Activated effector memory CD4-positive, alpha-beta T cell treated with anti-CD3 and anti-CD28 coated beads, Interleukin-2, amount 50 U/mL, for 16 hours (primary cell): Measurements from ENCODE around the gene CSNK1D.

Source experiments
- DNase-seq: peaks from one replicate; pipeline ENCODE4 v3.0.0-alpha.2; 2020

CSNK1D gene

DNA sequence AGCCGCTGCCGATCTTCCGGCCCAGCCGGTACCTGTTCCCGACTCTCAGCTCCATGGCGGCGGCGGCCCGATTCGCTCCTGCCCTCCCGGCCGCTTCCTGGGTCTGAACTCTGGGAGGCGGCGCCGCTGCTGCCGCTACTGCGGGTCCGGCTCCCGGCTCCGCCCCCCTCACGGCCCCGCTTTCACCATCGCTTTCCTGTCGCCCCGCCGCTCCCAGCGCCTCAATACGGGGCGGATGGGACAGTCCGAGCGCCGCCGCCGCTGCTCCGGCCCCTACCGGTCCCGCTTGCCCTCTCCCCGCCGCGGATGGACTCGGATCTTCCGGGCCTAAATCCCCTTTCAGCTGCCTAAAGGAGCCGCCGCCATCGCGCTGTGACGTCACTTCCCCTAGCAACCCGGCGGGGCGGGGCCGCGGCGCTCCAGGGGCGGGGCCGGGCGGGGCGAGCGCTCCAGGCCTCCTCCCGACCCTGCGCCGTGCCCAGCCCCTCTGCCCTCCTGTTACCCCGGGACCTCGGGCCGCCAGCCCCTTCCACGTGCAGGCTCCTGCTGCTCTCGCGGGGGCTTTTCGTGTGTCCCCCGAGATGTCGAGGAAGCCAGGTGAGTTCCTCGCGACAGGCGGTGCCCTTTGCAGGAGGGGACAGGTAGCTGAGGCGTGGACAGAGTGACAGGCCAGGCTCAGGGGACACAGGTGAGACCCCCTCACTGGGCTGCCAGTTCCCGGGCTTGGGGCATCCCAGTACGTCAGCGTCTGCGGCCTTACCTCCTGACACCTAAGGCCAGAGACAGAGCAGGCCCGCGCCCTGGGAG is at the start of gene CSNK1D:
TSS of gene CSNK1D (minus strand) at position 374 of the 807 bp plus-strand sequence. CDS start at position 55, 319 bp downstream.
- peak; percentile 97 for DNase-seq

DNA sequence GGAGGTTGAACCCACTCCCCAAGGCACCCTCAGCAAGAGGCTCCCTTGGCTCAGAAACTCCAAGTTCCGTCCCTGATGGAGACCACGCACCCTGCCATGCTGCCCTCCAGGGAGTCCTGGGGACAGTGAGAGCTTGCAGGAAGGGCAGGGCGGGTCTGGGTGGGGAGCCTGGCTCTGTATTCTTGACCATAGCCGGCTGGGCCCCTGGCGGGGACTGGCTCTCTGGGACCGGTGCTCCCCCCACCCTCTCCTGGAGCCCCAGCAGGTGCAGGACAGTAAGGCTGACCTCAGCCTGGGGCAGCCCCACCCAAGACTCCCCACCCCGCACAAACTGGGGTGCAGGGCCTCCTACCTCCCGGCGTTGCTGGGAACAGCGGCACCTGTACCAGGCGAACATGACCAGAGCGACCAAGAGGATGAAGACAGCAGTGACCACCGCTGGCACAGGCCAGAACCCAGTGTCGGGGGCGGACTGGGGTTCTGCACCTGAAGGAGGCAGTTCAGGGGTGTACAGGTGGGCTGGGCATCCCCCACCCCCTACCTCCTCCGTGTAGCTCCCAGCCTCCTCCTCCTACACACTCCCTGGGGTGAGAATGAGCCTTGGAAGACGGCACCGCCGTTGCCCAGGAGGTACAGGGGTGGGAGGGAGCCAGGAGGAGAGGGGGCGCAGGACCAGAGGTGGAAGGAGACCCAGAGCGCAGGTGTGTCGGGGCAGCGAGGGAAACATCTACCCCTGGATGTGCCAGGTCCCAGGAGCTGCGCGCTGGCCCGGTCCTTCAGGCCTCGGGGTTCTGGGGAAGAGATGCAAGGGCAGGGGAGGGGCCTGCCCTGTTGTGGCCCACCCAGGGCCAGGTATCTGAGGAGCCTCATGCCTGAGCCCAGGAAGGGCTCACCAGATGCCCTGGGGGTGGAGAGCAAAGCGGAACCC is 49.3 kb upstream of the CSNK1D start:
- no peak for DNase-seq

DNA sequence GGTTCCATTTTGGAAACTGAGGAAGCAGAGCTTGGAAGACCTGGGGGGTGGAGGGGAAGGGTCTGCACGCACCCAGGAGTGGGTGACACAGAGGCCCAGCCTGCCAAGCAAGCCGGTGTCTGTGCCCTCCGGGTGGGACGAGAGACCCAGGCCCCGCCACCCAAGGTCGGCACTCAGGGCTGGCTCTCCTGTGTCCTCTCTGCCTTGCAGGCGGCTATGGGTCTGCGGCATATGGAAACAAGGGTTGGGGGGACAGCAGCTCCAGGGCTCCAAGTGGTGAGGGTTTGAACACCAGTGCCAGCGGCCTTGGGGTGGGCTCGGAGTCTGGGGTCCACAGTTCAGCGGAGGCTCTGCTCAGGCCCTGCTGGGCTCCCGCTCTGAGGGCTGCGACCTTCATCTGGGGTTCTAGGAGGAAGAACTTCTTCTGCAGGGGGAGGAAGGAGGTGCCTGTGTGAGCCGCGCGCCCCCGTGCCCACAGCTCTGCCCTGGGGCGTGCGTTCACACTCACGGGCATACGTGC is 48.5 kb upstream of the CSNK1D start:
- DNase-seq, result no peak

DNA sequence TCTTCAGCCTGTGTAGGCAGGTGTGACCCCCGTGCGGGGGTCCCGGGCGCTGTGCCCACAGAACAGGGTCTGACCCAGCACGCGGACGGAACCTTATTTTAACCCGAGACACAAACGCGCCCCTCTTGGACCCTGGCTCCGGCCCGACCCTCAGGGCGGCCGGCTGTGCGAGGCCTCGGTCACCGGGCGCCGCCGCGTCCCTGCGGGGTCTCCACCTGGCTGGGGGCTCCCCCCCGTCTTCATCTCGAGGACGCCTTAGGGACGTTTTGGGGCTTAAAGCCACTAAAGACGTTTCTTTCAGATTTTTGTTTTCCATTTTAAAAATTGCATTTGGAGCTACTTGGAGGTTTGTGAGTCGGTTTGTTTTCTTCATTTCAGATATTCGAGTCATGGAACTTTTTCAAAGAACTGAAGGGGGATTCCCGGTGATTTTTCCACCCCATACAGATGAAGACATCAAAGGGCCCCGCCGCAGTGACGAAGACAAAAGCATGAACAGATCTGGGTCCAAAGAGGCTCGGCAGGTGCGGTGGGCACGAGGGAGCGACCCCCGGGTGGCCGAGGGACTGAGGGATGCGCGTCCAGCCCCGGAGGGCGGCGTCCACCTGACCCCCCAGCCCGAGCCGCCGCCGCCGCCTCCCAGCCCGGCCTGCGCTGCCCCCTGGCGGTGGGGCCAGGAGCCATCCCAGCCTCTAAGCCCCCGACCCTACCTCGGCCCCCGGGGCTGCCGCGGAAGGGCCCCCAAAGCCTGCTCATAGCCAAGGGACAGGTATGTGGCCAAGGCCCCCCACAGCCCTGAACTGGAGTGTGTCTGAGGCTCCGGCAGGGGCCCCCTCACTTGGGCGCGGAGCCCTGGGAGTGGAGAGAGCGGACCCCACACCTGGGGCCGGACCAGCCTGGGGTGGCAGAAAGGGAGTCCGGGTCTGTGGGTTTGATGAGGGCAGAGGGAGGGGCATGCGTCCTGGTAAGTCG is 47.7 kb upstream of the CSNK1D start:
- DNase-seq, result peak; percentile 92

DNA sequence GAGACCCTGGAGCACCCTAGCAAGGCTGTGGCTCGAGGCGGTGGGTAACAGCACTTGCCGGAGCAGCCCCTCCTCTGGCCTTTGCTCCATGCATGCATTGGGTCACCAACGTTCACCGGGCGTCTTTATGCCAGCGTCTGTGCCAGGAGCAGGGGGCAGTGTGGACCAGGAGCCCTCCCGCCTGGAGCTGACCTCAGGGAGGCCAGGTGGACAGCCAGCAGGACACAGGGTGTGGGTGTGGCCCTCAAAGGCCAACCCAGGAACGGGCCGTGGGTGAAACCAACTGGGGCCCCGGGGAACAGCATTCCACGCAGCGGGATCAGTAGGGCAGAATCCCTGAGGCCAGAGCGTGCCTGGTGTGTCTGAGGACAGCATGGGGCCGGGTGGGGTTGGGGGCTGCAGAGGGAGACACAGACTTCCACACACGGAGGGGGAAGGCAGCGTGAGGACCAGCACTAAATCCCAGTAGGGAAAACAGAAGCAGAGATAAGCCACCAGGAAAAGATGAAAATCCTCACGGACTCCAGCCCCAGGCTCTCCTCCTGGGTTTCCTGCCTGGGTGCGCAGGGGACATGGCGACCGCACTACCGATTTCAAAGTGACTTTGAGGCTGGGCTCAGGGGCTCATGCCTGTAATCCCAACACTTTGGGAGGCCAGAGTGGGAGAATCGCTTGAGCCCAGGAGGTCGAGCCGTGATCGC is 46.8 kb upstream of the CSNK1D start:
- DNase-seq, result no peak

DNA sequence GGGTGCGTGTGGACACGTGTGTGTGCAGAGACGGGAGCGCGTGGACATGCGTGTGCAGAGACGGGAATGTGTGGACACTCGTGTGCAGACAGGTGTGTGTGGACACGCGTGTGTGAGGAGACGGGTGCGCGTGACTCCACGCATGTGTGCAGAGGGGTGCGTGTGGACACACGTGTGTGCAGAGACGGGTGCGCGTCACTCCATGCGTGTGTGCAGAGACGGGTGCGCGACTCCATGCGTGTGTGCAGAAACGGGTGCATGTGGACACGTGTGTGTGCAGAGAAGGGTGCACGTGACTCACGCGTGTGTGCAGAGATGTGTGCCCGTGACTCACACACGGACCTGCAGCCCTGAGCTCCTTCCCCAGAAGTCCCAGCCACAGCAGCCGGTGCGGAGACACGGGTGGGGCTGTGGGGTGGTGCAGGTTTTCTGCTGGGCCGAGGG is 46.1 kb upstream of the CSNK1D start:
- DNase-seq, result no peak

DNA sequence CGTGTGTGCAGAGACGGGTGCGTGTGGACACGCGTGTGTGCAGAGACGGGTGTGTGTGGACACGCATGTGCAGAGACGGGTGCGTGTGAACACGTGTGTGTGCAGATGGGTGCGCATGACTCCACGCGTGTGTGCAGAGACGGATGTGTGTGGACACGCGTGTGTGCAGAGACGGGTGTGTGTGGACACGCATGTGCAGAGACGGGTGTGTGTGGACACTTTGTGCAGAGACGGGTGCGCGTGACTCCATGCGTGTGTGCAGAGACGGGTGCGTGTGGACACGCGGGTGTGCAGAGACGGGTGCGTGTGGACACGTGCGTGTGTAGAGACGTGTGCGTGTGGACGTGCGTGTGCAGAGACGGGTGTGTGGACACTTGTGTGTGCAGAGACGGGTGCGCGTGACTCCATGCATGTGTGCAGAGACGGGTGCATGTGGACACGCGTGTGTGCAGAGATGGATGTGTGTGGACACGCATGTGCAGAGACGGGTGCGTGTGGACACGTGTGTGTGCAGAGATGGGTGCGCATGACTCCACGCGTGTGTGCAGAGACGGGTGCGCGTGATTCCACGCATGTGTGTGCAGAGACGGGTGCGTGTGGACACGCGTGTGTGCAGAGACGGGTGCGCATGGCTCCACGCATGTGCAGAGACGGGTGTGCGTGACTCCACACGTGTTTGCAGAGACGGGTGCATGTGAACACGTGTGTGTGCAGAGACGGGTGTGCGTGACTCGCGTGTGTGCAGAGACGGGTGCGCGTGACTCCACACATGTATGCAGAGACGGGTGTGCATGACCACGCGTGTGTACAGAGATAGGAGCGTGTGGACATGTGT is 45.5 kb upstream of the CSNK1D start:
- no peak for DNase-seq

DNA sequence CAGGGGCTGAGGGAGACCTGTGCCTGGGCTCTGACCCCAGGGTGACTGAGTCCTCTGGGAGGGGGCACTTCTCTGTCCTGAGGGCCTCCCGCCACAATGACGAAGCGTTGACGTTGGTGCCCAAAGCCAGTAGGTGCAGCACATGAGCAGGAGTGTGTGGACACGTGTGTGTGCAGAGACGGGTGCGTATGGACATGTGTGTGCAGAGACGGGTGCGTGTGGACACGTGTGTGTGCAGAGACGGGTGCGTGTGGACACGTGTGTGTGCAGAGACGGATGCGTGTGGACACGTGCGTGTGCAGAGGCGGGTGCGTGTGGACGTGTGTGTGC is 44.6 kb upstream of the CSNK1D start:
- DNase-seq, result no peak

DNA sequence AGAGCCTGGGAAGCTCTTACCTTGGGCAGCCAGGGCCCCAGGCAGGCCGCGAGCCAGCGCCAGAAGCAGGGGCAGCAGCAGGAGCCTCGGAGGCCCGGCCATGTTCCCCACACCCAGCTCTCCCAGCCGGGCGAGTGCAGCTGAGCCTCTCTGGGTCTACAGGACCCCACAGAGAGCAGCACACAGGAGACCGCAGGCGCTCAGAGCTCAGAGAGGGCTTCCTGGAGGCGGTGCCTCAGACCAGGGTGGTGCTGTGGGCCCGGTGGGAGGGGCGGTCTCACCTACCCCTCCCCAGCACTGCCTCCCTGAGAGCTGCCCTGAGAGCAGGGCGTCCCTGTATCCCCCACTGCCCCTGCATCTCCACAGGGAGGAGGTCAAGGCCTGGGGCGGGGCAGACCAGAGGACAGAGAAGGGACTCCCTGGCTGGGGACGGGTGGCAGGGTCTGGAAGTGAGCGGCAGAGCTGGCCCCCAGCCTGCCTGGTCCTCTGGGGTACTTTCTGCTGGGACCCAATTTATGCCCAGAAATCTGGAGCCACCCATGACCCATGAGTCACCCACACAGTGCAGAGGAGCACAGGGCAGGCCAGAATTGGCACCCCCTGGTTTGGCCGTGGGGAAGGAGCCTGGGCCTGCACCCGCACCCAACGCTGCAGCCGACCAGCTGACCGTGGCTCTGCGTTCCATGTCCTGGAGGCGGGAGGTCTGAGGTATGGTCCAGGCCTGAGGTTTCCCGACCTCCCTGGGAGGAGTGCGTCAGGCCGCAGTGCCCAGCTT is 44.1 kb upstream of the CSNK1D start, which contains the start of gene CD7:
TSS of gene CD7 (minus strand) at position 215 of the 775 bp plus-strand sequence. CDS start at position 102, 113 bp downstream.
- DNase-seq, result peak; percentile 84

DNA sequence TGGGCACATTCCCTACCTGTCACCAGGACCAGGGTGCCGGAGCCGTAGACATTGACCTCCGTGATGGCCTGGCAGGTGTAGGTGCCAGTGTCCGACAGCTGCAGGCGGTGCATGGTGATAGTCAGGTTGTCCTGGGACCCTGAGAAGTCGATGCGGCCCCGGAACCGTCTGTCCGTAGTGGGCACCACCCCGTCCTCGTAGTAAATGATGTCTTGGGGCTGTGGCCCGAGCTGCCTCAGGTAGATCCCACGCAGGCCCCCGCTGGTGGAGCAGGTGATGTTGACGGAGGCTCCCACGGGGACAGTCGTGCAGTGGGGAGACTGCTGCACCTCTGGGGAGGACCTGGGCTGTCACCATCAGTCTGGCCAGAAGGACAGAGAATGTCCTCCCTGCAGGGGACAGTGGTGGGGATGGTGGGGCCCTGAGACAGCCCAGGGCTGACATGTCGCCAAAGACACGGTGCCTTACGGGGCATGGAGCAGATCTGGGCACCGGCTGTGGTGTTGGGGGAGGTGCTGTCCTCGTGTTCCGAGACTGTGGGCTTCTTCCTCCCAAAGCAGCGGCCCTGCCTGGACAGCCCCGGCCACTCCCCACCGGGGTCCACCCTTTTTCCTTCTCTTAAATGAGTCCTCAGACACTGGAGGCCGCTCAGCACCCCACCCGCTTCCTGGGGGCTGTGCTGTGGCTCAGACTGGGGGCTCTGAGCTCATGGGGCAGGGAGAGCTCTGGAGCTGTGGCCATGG is 43.3 kb upstream of the CSNK1D start:
- DNase-seq, result peak; percentile 71

DNA sequence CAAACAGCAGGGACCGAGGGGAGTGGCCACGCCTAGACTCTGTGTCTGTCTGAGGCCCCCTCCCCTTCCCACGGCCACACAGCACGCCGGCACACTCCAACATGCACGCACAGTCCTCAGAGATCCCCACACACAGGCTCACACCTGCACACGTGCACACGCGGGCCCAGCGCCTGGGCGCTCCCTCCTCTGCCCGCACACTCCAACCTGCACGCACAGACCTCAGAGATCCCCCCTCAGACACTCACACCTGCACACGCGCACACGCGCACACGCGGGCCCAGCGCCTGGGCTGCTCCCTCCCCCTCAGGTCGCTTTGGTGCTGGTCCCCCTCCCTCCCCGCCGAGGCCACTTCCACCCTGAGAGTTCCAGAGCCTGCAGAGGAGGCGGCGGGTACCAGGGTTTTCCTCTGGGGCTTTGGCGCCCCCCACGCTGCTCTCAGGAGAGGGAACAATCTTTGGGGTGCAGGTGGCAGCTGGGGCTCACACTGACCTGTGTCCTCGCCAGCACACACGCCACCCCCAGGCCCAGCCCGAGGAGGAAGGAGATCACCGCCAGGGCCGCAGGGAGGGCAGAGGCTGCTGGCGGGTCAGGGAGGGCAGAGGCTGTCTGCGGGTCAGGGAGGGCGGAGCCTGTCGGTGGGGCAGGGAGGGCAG is 42.3 kb upstream of the CSNK1D start:
- peak; percentile 77 for DNase-seq

DNA sequence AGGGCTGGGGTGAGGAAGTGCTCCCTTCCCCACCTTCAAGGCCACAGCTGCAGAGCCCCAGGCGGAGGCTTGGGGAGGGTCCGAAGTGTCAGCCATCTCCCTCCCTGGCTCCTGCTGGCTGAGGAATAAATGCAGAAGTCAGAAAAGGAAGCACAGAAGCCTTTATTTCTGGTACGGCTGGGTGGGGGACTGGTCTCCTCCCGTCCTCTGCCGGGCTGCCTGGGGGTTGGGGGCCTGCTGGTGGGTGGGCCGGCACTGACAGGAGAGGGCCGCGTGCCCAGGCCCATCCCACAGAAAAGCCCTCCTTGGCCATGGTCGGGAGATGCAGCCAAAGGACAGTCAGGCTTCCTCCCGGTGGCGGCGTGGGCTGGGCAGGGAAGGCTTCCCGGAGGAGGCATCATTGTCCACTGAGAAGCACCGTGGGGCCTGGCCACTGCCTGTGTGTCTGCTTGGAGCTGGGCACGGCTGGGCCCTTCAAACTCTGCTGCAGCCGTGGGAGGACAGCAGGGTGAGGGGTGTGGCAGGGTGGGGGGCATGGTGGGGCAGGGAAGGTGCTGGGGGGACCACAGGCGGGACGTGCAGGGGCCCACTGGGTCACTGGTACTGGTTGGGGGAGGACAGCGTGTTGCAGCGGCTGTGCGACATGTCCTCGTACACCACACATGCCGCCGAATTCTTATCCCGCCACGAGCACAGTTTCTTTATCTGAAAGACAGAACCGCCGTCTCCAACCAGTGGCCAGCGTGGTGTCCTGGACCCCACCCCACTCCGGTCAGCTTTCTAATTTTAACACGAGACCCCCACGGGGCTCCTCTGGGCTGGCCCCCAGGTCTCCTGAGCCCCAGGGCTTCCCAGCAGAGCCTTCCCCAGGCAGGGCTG is 41.5 kb upstream of the CSNK1D start:
- no peak for DNase-seq

DNA sequence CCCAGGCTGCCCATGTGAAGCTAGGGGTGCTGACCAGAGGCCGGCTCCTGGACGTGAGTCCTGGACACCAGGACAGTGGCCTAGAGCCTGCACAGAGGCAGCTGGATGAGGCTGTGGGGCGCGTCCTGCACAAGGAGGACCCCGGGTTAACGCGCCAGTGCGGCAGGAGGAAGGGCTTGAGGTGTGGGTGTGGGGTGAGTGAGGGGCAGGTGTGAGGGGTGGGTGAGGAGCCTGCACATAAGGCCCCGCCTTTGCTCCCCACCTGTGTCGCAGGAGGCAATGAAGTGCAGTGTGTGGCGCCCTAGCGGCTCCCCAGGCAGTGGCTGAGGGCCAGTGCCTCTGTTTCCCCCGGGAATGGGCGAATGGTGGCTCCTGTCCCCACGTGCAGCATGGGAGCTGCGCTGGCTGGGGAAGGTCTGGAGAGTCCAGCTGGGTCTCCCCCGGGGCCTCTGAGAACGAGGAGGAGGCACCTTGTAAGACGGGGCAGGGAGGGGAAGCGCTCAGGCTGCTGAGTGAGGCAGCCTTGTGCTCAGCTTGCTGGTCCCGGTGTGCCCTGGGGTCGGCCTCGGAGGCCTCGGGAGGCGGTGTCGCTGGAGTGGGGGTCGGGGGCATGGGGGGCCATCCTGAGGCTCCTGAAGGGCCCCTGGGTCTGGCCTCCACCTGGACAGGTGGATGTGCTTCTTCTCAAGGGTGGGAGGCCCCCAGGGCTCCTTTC is 40.7 kb upstream of the CSNK1D start:
- no peak for DNase-seq

DNA sequence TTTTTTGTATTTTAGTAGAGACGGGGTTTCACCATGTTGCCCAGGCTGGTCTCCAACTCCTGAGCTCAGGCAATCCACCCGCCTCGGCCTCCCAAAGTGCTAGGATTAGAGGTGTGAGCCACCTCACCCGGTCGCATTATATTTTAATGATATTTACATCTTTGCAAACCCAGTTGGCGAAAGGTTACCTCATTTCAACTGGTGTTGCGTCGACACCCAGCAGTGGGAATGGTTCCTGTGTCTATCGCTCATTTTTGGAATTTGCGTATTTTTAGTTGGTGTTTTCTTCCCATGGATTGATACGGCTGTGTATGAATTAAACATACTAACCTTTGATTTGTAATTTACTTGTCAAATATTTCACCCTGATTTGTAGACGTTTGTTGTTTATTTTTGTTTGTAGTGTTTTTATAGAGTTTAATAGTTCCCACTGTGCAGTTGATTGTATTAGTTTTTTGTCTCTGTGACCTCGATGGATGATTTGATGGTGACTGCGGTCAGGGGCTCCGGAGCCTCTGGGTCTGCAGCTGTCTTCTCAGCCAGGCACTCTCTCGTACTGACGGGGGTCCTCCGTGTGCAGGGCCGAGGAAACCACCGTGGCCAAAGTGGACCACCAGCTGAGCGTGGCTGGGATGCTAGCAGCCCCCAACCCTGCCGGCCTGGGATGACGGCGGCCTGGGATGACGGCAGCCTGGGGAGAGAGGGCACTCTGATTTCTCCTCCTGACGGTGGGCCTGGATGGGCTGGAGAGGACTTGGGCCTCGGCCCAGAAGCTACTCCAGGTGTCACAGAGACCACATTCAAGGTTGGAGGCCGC is 39.9 kb upstream of the CSNK1D start:
- no peak for DNase-seq

DNA sequence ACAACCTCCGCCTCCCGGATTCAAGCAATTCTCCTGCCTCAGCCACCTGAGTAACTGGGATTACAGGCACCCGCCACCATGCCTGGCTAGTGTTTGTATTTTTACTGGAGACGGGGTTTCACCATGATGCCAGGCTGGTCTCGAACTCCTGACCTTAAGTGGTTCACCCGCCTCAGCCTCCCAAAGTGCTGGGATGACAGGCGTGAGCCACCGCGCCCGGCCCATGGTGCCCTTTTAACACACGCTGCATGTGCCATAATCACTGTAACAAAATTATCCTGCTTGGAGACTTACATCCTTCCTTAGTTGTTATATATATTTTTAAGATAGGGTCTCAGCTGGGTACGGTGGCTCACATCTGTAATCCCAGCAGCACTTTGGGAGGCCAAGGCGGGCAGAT is 38.5 kb upstream of the CSNK1D start:
- no peak for DNase-seq

DNA sequence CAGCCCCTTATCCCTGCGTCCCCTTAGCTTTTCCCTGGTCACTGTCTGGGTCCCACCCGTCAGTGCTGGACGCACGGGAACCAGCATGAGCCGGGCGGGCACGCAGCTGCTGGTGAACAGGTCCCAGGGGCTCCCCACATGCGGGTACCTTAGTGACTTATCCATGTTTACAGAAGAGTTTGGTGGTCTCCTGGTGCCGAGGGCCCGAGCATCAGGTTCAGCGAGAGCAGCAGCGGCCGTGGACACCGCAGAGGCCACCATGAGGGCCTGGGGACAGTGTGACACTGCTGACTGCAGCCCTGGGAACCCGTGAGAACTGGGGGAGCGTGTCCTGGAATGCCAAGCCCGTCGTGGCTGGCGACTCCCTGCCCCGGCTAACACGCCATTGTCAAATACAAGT is 37.4 kb upstream of the CSNK1D start:
- no peak for DNase-seq
